Immature natural killer cell (primary cell): ENCODE results near the gene CRTC1. TPM values are rescaled to one million over a fixed set of nuclear protein-coding genes. Genes with fewer than 3 reads are reported as not detected.

ENCODE experiments used
- DNase-seq, 3 donors: peaks; one replicate each; pipeline ENCODE4 v3.0.0; 2022; ENCODE audit warnings: mixed read lengths in 1 of 3
- H3K27ac Mint-ChIP-seq, 6 donors: one replicate each; pipeline ENCODE4 v1.8.0; 2020; ENCODE audit warnings: mixed read lengths in 6 of 6, mild to moderate bottlenecking in 5 of 6, inconsistent platforms in 4 of 6, moderate library complexity in 3 of 6
- H3K27me3 Mint-ChIP-seq, 3 donors: one replicate each; pipeline ENCODE4 v1.8.0; 2020 to 2021; ENCODE audit warnings: low read depth in 3 of 3, mild to moderate bottlenecking in 3 of 3, mixed read lengths in 3 of 3, moderate library complexity in 3 of 3, inconsistent platforms in 1 of 3
- H3K36me3 Mint-ChIP-seq, 3 donors: one replicate each; pipeline ENCODE4 v1.8.0; 2020; ENCODE audit warnings: mixed read lengths in 3 of 3, inconsistent platforms in 2 of 3, mild to moderate bottlenecking in 2 of 3
- H3K4me1 Mint-ChIP-seq, 2 donors: one replicate each; pipeline ENCODE4 v1.8.0; 2020; ENCODE audit warnings: inconsistent platforms in 2 of 2, mild to moderate bottlenecking in 2 of 2, mixed read lengths in 2 of 2, moderate library complexity in 1 of 2
- H3K4me3 Mint-ChIP-seq, 5 donors: one replicate each; pipeline ENCODE4 v1.8.0; 2020; ENCODE audit warnings: mild to moderate bottlenecking in 5 of 5, mixed read lengths in 5 of 5, inconsistent platforms in 3 of 5, moderate library complexity in 3 of 5
- H3K9me3 Mint-ChIP-seq, 6 donors: one replicate each; pipeline ENCODE4 v1.8.0; 2020; ENCODE audit warnings: mild to moderate bottlenecking in 6 of 6, mixed read lengths in 6 of 6, inconsistent platforms in 4 of 6, moderate library complexity in 3 of 6
- polyA plus RNA-seq, 3 donors: library from polyadenylated mRNA; unstranded; fragments of 300-500 nt; fragmentation: Illumina TruSeq; gene quantifications; one replicate each; pipeline ENCODE4 v1.2.3, GENCODE V29; 2021

The CRTC1 gene
- polyA plus RNA-seq, 3 donors from 2014 or later, result 0.50 to 1.1 (median 0.85) TPM

GRCh38 chr19:18768046-18768771 is 84.7 kb downstream of the CRTC1 start:
- no peak overlapping the region for H3K27ac Mint-ChIP-seq
- peaks cover 0 to 5% (median 1%) of the 10 kb centered on the region in 3 donors for H3K27me3 Mint-ChIP-seq
- H3K36me3 Mint-ChIP-seq, result peaks cover 0 to 4% (median 3%) of the 10 kb centered on the region in 3 donors
- no peak overlapping the region for H3K4me3 Mint-ChIP-seq
- H3K9me3 Mint-ChIP-seq, result no peaks in the 10 kb centered on the region
- no peak for DNase-seq
- no peaks in the 10 kb centered on the region for H3K4me1 Mint-ChIP-seq

- H3K27ac Mint-ChIP-seq, result no peak overlapping the region
- DNase-seq, result no peak
- no peak overlapping the region for H3K4me3 Mint-ChIP-seq
- H3K36me3 Mint-ChIP-seq, result peaks cover 0 to 4% (median 3%) of the 10 kb centered on the region in 3 donors
- H3K4me1 Mint-ChIP-seq, result no peaks in the 10 kb centered on the region
- H3K27me3 Mint-ChIP-seq, result peaks cover 0 to 5% (median 1%) of the 10 kb centered on the region in 3 donors
- no peaks in the 10 kb centered on the region for H3K9me3 Mint-ChIP-seq
These were observed 85.8 kb downstream of the CRTC1 start for GRCh38 chr19:18768997-18769891.

GRCh38 chr19:18769989-18770528 is 86.6 kb downstream of the CRTC1 start:
- DNase-seq, result no peak
- no peak overlapping the region for H3K4me3 Mint-ChIP-seq
- H3K9me3 Mint-ChIP-seq, result no peaks in the 10 kb centered on the region
- no peaks in the 10 kb centered on the region for H3K4me1 Mint-ChIP-seq
- peaks cover 0 to 4% (median 3%) of the 10 kb centered on the region in 3 donors for H3K36me3 Mint-ChIP-seq
- H3K27ac Mint-ChIP-seq, result peak overlapping the region in 1 of 6 donors; percentile 34
- peaks cover 0 to 5% (median 1%) of the 10 kb centered on the region in 3 donors for H3K27me3 Mint-ChIP-seq

- H3K36me3 Mint-ChIP-seq, result peaks cover 0 to 4% (median 3%) of the 10 kb centered on the region in 3 donors
- no peaks in the 10 kb centered on the region for H3K9me3 Mint-ChIP-seq
- no peak overlapping the region for H3K27ac Mint-ChIP-seq
- H3K4me1 Mint-ChIP-seq, result no peaks in the 10 kb centered on the region
- H3K27me3 Mint-ChIP-seq, result peaks cover 0 to 5% (median 1%) of the 10 kb centered on the region in 3 donors
- no peak overlapping the region for H3K4me3 Mint-ChIP-seq
- DNase-seq, result no peak
These were observed 87.3 kb downstream of the CRTC1 start for GRCh38 chr19:18770663-18771327.

GRCh38 chr19:18771328-18772242 is 88.1 kb downstream of the CRTC1 start:
- Mint-ChIP-seq H3K9me3 (no peaks in the 10 kb centered on the region), H3K27me3 (peaks cover 0 to 5% (median 1%) of the 10 kb centered on the region in 3 donors), H3K4me1 (no peaks in the 10 kb centered on the region), H3K27ac (peak overlapping the region in 1 of 6 donors; percentile 12), H3K36me3 (peaks cover 0 to 3% (median 3%) of the 10 kb centered on the region in 3 donors), H3K4me3 (no peak overlapping the region)
- no peak for DNase-seq

- Mint-ChIP-seq H3K4me3 (no peak overlapping the region), H3K9me3 (no peaks in the 10 kb centered on the region), H3K36me3 (no peaks in the 10 kb centered on the region), H3K4me1 (no peaks in the 10 kb centered on the region), H3K27ac (no peak overlapping the region), H3K27me3 (peaks cover 0 to 8% (median 1%) of the 10 kb centered on the region in 3 donors)
- DNase-seq, result no peak
These were observed 89.4 kb downstream of the CRTC1 start for GRCh38 chr19:18772620-18773587.

- DNase-seq, result no peak
These were observed 90.2 kb downstream of the CRTC1 start for GRCh38 chr19:18773682-18774081.

GRCh38 chr19:18774107-18774506 is 90.6 kb downstream of the CRTC1 start:
- Mint-ChIP-seq H3K27me3 (peaks cover 0 to 10% (median 3%) of the 10 kb centered on the region in 3 donors), H3K4me1 (no peaks in the 10 kb centered on the region), H3K4me3 (no peak overlapping the region), H3K36me3 (no peaks in the 10 kb centered on the region), H3K27ac (no peak overlapping the region), H3K9me3 (no peaks in the 10 kb centered on the region)
- DNase-seq, result no peak

More at GRCh38 chr19:18773682-18774081, 90.2 kb downstream of the CRTC1 start:
- no peaks in the 10 kb centered on the region for H3K9me3 Mint-ChIP-seq
- H3K27ac Mint-ChIP-seq, result no peak overlapping the region
- H3K36me3 Mint-ChIP-seq, result no peaks in the 10 kb centered on the region
- H3K4me3 Mint-ChIP-seq, result no peak overlapping the region
- peaks cover 0 to 8% (median 1%) of the 10 kb centered on the region in 3 donors for H3K27me3 Mint-ChIP-seq
- H3K4me1 Mint-ChIP-seq, result no peaks in the 10 kb centered on the region

- Mint-ChIP-seq H3K27me3 (peaks cover 0 to 12% (median 4%) of the 10 kb centered on the region in 3 donors), H3K36me3 (no peaks in the 10 kb centered on the region), H3K27ac (no peak overlapping the region), H3K9me3 (no peaks in the 10 kb centered on the region), H3K4me1 (no peaks in the 10 kb centered on the region), H3K4me3 (no peak overlapping the region)
- DNase-seq, result no peak
These were observed 91.4 kb downstream of the CRTC1 start for GRCh38 chr19:18774782-18775444.

GRCh38 chr19:18775586-18776287 is 92.3 kb downstream of the CRTC1 start:
- H3K27ac Mint-ChIP-seq, result no peak overlapping the region
- no peaks in the 10 kb centered on the region for H3K36me3 Mint-ChIP-seq
- no peak for DNase-seq
- H3K9me3 Mint-ChIP-seq, result no peaks in the 10 kb centered on the region
- peaks cover 0 to 7% (median 3%) of the 10 kb centered on the region in 3 donors for H3K27me3 Mint-ChIP-seq
- no peak overlapping the region for H3K4me3 Mint-ChIP-seq
- no peaks in the 10 kb centered on the region for H3K4me1 Mint-ChIP-seq

GRCh38 chr19:18776288-18776594 is 92.8 kb downstream of the CRTC1 start:
- no peak for DNase-seq
- Mint-ChIP-seq H3K27me3 (peaks cover 0 to 7% (median 3%) of the 10 kb centered on the region in 3 donors), H3K9me3 (no peaks in the 10 kb centered on the region), H3K27ac (no peak overlapping the region), H3K4me1 (no peaks in the 10 kb centered on the region), H3K36me3 (no peaks in the 10 kb centered on the region), H3K4me3 (no peak overlapping the region)
